HG02884 (cell line): ENCODE data around the gene SIGLEC1.

Source experiments
- ATAC-seq: cut with Tn5 transposase; IDR thresholded peaks from one replicate; pipeline ENCODE4 v1.9.1; 2021; ENCODE audit warnings: mild to moderate bottlenecking, moderate library complexity; ENCODE audit not compliant: unreplicated experiment

SIGLEC1 gene

GRCh38 chr20:3702611-3703391 lies 9.6 kb downstream of the SIGLEC1 start:
- no peak for ATAC-seq

- ATAC-seq = no peak
Measured at GRCh38 chr20:3701061-3701998, 11.1 kb downstream of the SIGLEC1 start.

GRCh38 chr20:3699037-3699436 lies 13.4 kb downstream of the SIGLEC1 start:
- no peak for ATAC-seq

DNA sequence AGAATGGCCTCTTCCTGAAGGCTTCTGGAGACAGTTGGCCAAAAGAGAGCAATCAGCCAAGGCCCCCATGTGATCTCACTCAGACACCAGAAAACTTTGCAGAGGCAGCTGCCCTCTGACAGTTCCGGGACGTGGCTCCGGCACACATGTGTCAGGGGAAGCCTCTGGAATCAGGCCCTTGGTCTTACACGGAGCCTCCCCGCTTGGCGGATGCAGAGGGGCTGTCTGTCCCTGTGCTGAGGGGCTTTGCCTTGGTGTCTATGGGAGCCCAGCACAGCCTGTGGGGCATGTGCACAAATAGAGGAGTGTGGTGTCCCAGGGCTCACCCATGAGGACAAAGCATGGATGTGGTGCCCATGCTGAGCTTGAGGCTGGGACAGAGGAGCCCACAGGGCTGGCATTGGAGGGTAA lies 13.8 kb downstream of the SIGLEC1 start:
- no peak for ATAC-seq

DNA sequence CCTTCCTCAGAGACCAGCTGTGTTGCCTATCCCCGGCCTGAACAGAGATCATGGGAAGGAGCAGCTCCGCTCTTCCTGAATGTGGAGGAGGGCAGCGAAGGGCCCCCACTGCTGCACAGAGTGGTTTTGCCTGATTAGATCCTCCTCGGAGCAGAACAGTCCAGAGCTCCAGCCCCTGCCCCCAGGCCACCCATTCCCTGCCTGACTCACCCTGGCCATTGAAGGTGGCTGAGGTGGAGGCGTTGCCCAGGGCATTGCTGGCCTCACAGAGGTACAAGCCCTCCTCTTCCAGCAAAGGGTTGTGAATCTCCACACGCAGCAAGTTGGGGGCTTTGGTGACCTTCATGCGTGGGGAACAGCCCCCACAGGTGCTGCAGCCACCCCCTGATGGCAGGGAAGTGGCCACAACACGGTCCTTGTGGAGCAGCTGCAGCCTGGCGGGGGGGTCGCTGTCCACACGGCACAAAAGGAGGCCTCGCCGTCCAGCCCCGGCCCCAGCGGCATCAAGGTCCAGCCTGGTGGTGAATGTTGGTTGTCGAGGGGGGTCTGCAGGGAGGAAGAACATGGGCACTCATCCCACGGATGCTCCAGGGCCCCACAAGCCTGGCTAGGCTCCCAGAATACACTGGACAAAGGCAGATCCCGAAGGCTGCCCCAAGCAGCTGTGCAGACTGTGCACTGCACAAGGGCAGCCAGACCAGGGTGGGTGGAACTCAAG lies 14.7 kb downstream of the SIGLEC1 start:
- no peak for ATAC-seq

GRCh38 chr20:3696745-3697587 lies 15.4 kb downstream of the SIGLEC1 start:
- no peak for ATAC-seq

- ATAC-seq = no peak
Measured at GRCh38 chr20:3696200-3696599, 16.2 kb downstream of the SIGLEC1 start.

DNA sequence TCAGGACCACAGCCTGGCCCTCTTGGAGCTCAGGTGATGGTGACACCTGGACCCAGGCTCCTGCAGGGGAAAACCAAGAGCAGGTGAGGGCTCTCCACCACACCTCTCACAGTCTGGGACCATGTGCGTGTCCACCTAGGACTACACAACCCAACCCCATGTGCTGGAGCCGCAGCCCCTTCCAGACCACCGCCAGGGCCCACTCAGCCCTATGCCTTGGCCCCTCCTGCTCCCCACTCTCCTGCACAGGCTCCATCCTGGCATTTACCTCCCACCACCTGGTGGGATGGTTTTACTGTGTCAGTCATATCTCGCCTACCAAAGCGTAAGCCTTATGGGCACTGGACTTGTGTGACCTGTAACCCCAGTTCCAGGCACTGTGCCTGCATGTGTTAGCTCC lies 17.5 kb downstream of the SIGLEC1 start:
- ATAC-seq = no peak

DNA sequence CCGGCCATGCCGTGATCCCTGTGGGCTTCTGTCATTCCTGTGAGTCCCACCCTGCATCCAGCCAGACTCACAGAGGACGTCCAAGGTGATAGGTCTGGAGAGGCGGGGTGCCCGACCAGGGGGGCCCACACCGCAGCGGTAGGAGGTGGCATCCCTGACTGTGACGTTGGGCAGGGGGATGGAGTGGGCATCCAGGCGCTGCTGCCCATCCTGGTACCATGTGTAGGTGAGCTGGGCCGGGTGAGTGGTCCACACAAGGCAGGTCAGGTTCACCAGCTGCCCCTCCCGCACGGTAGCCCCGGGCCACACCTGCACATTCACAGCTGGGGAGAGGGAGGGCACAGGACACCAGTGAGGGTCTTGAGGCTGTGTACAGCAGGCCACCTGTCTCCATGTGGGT lies 19.0 kb downstream of the SIGLEC1 start:
- ATAC-seq = no peak

GRCh38 chr20:3692706-3693294 lies 19.6 kb downstream of the SIGLEC1 start:
- ATAC-seq = no peak

GRCh38 chr20:3691897-3692296 lies 20.5 kb downstream of the SIGLEC1 start:
- ATAC-seq = no peak

DNA sequence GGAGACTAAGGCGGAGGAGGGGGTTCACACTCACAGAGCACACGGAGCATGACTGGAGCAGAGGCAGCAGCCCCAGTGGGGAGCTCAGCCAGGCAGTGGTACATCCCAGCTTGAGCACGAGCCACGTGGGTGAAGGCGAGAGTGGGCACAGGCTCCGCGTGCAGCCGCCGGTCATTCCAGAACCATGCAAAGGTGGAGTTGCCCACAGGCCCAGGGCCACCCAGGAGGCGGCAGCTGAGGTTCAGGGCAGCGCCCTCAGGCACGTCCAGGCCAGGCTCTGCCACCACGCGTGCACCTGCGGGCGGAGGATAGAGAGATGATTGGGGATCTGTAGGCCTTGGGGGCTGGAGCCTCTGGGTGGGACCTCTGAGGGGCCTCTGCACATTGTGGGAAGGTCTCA lies 21.1 kb downstream of the SIGLEC1 start:
- no peak for ATAC-seq

DNA sequence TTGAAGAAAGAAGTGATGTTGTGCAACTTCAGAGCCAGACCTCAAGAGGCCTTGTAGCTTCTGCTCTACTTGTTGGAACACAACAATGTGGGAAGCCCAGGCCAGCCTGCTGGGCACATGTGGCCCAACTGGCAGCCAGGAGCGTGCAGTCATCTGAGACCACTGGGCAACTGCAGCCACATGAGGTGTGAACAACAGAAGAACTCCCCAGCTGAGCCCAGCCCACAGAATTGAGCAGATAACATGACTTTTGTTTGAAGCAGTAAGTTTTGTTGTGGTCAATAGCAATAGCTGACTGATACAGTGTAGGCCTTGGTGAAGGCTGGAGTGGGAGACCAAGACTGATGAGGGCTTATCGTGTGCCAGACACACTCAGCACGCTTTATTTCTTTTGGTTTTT lies 22.0 kb downstream of the SIGLEC1 start:
- ATAC-seq = no peak

DNA sequence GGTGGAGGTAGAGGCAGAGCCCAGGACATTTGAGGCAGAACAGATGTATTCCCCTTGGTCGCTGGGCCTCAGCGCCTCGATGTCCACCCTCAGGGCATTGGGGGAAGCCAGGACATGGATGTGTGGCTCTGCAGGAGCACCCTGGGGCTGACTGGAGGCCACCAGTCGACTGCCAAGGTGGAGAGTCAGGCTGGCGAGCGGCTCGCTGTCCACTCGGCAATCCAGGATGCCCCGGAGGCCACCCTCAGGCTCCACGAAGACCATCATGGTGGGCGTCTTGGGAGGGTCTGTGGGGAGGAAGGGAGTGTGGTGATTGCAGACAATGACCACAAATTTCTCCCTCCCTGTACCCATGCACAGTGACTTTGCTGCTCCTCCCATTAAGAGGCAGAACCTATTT lies 22.4 kb downstream of the SIGLEC1 start:
- no peak for ATAC-seq

GRCh38 chr20:3687655-3688054 lies 24.7 kb downstream of the SIGLEC1 start:
- ATAC-seq = no peak

GRCh38 chr20:3686867-3687321 lies 25.5 kb downstream of the SIGLEC1 start:
- no peak for ATAC-seq

DNA sequence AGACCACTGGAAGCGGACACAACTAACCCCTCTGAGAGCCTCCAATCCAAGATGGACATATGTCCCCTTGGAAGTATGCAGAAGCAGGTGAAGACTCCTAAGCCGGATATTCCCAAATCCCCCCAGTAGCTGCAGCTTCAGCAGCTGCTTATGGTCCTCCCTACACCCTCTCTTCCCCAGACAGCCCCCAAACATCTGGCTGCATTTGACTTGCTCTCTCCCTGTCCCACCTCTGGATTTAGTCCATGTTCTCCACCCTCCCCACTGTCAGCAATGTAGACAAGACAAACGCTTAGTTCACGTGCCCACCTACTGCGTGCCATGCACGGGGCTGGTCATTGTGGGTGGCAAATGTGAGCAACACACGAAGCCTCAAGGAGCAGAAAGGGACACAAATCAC lies 26.0 kb downstream of the SIGLEC1 start:
- ATAC-seq = no peak

DNA sequence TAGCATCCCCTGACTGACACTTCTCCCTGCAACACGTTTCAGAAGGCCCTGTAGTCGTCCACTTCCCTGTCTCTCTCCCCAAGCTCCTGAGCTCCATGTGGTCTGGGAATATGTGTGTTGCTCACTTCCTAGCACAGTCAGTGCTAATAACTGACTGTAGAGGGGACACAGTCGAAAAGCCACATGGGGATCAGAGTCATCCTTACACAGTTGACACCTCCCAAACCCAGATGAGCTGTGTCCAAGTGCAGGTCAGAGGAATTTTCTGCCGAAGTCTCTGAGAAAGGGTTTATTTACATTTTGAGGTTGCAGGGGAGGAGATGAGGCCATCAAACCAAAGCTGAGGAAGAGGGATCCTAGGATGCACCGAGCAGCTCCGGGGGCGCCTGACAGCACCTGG lies 27.1 kb downstream of the SIGLEC1 start:
- no peak for ATAC-seq

GRCh38 chr20:3681931-3682781 lies 30.2 kb downstream of the SIGLEC1 start, which contains the start of gene ADAM33:
ADAM33 (minus strand) TSS chr20:3682010; CDS start chr20:3682004, 6 bp downstream.
- ATAC-seq = no peak
